ENCODE data around the gene SPEF2. TPM values are rescaled to one million over a fixed set of nuclear protein-coding genes. Genes with fewer than 3 reads are reported as not detected.
"Not testable (repeated sequence)": the region's sequence is repeated elsewhere in the genome, so short reads cannot be mapped to it uniquely, and the experiment has no call there.

Gene SPEF2
- total and polyA plus RNA-seq, 2 donors = 5.5 to 8.6 TPM

DNA sequence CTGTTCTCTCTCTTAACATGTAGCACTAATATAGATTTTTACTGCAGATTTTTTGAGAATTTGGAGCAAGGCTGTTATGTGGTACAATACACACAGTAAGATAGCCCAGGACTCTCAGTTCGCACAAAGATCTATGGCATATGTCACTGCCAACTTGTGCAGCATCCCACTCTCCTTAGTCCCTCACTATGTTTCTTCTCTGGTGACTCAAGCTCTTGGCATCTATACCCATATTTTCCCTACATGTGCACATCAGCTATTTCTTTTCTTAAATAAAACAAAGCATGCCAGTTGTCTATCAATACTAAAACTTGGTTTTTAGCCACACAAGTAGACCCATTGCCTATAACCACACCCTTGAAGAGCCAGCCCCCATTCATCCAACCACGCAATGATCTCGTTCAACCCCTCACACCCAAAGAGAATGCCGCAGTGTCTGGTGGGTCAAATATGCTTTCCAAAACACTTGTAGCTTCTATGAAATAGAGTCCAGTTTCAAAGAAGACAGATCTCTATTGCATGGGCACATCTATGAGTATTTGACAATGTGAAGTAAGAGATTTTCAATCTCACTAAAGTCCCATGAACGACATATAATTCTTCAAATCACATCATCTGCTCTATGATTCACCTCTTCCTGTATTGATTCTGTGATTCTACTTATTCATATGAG is 220.8 kb downstream of the SPEF2 start:
- WGBS = 98% methylated on average over 5 of the region's 5 CpGs
- Histone ChIP-seq H3K27me3 (ENCODE audit: control insufficient read depth in 2 of 2, insufficient read depth in 1 of 2, low read length in 1 of 2) (no peaks in the 10 kb centered on the region), H3K4me3 (ENCODE audit: low read length in 2 of 2) (no peak overlapping the region), H3K27ac (ENCODE audit: low read depth in 1 of 2, low read length in 1 of 2) (no peak overlapping the region), H3K36me3 (ENCODE audit: control insufficient read depth in 2 of 2, insufficient read depth in 2 of 2, low read length in 1 of 2) (no peaks in the 10 kb centered on the region), H3K4me1 (ENCODE audit: control insufficient read depth in 2 of 2, insufficient read depth in 2 of 2, low read length in 2 of 2) (peaks cover 0 to 3% of the 10 kb centered on the region in 2 donors), H3K9me3 (ENCODE audit: control insufficient read depth in 2 of 2, insufficient read depth in 1 of 2, low read length in 1 of 2) (no peaks in the 10 kb centered on the region)
- no peak for DNase-seq (ENCODE audit: low read depth in 6 of 9, low spot score in 9 of 9)

DNA sequence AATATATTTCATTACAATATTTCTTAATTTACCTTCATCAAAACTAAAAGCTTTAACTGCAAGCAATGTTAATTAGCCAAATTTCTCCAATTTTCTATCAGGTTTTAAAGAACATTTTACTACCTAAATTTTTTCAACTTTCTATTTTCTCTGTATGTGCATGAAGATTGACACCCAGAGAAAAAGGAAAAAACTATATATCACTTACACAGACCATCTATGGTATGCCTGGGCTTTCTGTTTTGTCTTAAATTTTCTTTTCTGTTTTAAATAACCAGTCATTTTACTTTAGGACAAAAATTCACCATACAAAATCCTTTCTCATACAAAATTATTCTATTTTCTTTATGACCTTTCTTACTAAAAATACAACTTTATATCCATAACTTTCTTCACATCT is 225.2 kb downstream of the SPEF2 start:
- Histone ChIP-seq H3K27ac (ENCODE audit: low read depth in 1 of 2, low read length in 1 of 2) (no peak overlapping the region), H3K4me3 (ENCODE audit: low read length in 2 of 2) (no peak overlapping the region), H3K9me3 (ENCODE audit: control insufficient read depth in 2 of 2, insufficient read depth in 1 of 2, low read length in 1 of 2) (peaks cover 3 to 22% of the 10 kb centered on the region in 2 donors), H3K36me3 (ENCODE audit: control insufficient read depth in 2 of 2, insufficient read depth in 2 of 2, low read length in 1 of 2) (no peaks in the 10 kb centered on the region), H3K4me1 (ENCODE audit: control insufficient read depth in 2 of 2, insufficient read depth in 2 of 2, low read length in 2 of 2) (no peaks in the 10 kb centered on the region), H3K27me3 (ENCODE audit: control insufficient read depth in 2 of 2, insufficient read depth in 1 of 2, low read length in 1 of 2) (no peaks in the 10 kb centered on the region)
- DNase-seq (ENCODE audit: low read depth in 6 of 9, low spot score in 9 of 9) = no peak

DNA sequence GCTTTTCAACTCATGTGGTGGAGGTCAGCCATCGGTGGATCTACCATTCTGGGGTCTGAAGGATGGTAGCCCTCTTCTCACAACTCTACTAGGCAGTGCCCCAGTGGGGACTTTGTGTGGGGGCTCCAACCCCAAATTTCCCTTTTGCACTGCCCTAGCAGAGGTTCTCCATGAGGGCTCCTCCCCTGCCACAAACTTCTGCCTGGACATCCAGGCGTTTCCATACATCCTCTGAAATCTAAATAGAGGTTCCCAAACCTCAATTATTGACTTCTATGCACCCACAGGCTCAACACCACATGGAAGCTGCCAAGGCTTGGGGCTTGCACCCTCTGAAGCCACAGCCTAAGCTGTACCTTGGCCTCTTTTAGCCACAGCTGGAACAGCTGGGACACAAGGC is 227.8 kb downstream of the SPEF2 start:
- H3K4me1 ChIP-seq (ENCODE audit: control insufficient read depth in 2 of 2, insufficient read depth in 2 of 2, low read length in 2 of 2) = peaks cover 9 to 13% of the 10 kb centered on the region in 2 donors
- H3K9me3 ChIP-seq (ENCODE audit: control insufficient read depth in 2 of 2, insufficient read depth in 1 of 2, low read length in 1 of 2) = peaks cover 3 to 26% of the 10 kb centered on the region in 2 donors
- DNase-seq (ENCODE audit: low read depth in 6 of 9, low spot score in 9 of 9); H3K4me3 ChIP-seq (ENCODE audit: low read length in 2 of 2); H3K27ac ChIP-seq (ENCODE audit: low read depth in 1 of 2, low read length in 1 of 2); H3K36me3 ChIP-seq (ENCODE audit: control insufficient read depth in 2 of 2, insufficient read depth in 2 of 2, low read length in 1 of 2); H3K27me3 ChIP-seq (ENCODE audit: control insufficient read depth in 2 of 2, insufficient read depth in 1 of 2, low read length in 1 of 2): not testable (repeated sequence)
- 96% methylated on average over 2 of the region's 2 CpGs for whole genome bisulfite sequencing

DNA sequence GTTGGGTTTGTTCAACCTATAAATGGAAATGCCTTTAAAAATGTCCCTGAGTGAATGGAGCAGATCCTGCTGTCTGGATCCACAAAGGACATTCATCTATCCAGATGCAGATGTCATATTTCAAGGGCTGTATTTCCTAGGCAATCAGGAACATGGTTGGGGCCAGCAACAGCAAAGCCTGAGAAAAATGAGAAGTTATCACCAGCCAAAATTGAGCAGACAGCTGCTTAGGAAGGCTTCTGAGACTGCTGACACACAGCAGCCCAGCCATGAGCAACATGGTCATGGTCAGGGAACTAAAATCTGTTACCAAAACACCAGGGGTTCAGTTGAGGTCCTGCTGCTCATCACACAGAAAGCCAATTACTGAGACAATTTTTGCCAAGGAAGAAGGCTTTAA is 229.8 kb downstream of the SPEF2 start:
- H3K27ac ChIP-seq (ENCODE audit: low read depth in 1 of 2, low read length in 1 of 2) = no peak overlapping the region
- H3K4me3 ChIP-seq (ENCODE audit: low read length in 2 of 2) = no peak overlapping the region
- H3K9me3 ChIP-seq (ENCODE audit: control insufficient read depth in 2 of 2, insufficient read depth in 1 of 2, low read length in 1 of 2) = peaks cover 3 to 26% of the 10 kb centered on the region in 2 donors
- no peaks in the 10 kb centered on the region for H3K27me3 ChIP-seq (ENCODE audit: control insufficient read depth in 2 of 2, insufficient read depth in 1 of 2, low read length in 1 of 2)
- peaks cover 25 to 32% of the 10 kb centered on the region in 2 donors for H3K4me1 ChIP-seq (ENCODE audit: control insufficient read depth in 2 of 2, insufficient read depth in 2 of 2, low read length in 2 of 2)
- H3K36me3 ChIP-seq (ENCODE audit: control insufficient read depth in 2 of 2, insufficient read depth in 2 of 2, low read length in 1 of 2) = no peaks in the 10 kb centered on the region
- no peak for DNase-seq (ENCODE audit: low read depth in 6 of 9, low spot score in 9 of 9)

DNA sequence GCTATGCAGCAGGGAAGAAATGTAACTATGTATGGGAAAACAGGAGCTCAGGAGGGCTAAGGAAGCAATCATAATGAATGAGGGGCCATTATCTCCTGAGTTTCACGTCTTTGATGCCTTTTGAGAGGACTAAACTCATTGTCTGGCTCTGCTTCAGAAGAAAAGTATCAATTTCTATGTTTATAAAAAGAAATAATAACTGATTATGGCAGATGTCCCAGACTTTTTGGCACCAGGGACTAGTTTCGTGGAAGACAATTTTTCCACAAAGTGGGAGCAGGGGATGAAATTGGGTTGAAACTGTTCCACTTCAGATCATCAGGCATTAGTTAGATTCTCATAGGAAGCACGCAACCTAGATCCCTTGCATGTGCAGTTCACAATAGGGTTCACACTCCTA is 230.3 kb downstream of the SPEF2 start:
- no peak overlapping the region for H3K4me3 ChIP-seq (ENCODE audit: low read length in 2 of 2)
- H3K27ac ChIP-seq (ENCODE audit: low read depth in 1 of 2, low read length in 1 of 2) = no peak overlapping the region
- 93% methylated on average over 3 of the region's 3 CpGs for WGBS

DNA sequence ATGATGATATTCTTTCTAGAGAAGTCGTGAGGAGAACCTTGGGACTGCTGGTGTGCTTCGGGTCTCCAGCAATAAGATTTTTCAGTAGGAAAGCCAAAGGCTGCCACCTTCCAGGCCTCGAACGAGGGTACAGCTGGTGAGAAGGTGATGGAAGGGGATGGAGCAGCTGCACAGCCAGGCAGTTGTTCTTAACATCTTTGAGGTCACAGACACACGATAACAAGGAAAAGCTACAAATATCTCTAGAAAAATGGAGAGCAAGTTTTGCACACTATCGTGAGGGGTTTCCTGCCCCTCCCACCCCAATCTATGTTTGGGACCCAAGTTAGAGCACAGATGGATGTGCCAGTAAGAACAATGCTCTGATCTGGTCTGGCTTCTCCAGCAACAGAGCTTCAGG is 232.2 kb downstream of the SPEF2 start:
- 36% methylated on average over 6 of the region's 6 CpGs for WGBS
- no peaks in the 10 kb centered on the region for H3K27me3 ChIP-seq (ENCODE audit: control insufficient read depth in 2 of 2, insufficient read depth in 1 of 2, low read length in 1 of 2)
- peak overlapping the region; percentile 39 to 43 for H3K27ac ChIP-seq (ENCODE audit: low read depth in 1 of 2, low read length in 1 of 2)
- H3K9me3 ChIP-seq (ENCODE audit: control insufficient read depth in 2 of 2, insufficient read depth in 1 of 2, low read length in 1 of 2) = peaks cover 3 to 26% of the 10 kb centered on the region in 2 donors
- H3K4me1 ChIP-seq (ENCODE audit: control insufficient read depth in 2 of 2, insufficient read depth in 2 of 2, low read length in 2 of 2) = peaks cover 42 to 45% of the 10 kb centered on the region in 2 donors
- no peaks in the 10 kb centered on the region for H3K36me3 ChIP-seq (ENCODE audit: control insufficient read depth in 2 of 2, insufficient read depth in 2 of 2, low read length in 1 of 2)
- no peak overlapping the region for H3K4me3 ChIP-seq (ENCODE audit: low read length in 2 of 2)
- DNase-seq (ENCODE audit: low read depth in 6 of 9, low spot score in 9 of 9) = peak in 3 of 9 donors; percentile 36 to 70 (median 54)

More for the DNA sequence above, 230.3 kb downstream of the SPEF2 start:
- Histone ChIP-seq H3K9me3 (ENCODE audit: control insufficient read depth in 2 of 2, insufficient read depth in 1 of 2, low read length in 1 of 2) (peaks cover 3 to 26% of the 10 kb centered on the region in 2 donors), H3K27me3 (ENCODE audit: control insufficient read depth in 2 of 2, insufficient read depth in 1 of 2, low read length in 1 of 2) (no peaks in the 10 kb centered on the region), H3K4me1 (ENCODE audit: control insufficient read depth in 2 of 2, insufficient read depth in 2 of 2, low read length in 2 of 2) (peaks cover 29 to 34% of the 10 kb centered on the region in 2 donors), H3K36me3 (ENCODE audit: control insufficient read depth in 2 of 2, insufficient read depth in 2 of 2, low read length in 1 of 2) (no peaks in the 10 kb centered on the region)
- DNase-seq (ENCODE audit: low read depth in 6 of 9, low spot score in 9 of 9) = no peak

DNA sequence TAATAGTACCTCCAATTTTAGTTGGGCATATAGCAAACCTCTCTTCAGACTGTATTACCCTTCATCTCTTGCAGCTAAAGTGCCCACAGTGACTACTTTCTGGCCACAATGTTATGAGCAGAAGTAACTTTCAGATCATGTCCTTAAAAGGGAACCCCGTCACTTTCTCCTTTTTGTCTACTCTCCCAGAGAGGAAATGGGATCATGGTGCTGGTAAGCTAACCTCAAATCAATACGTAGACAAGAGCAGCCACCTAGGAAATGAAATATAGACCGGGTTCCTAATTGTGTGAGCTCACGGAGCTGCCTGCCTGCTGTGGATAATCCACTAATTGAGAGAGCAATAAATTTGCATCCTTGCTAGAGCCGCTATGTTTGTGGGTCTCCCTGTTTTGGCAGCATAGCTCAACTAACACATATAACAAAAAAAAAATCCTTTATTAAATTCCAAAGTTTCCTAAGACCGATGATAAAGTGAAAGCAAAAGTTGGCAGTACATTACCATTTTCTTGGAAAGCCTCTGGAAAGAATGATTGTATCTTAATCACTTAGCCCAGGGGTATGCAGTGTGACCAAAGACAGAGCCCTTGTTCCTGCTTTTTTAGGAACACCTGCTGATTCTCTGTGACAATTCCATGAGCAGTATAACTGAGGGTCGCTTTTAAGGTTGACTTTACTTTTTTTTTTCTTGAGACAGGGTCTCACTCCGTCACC is 233.5 kb downstream of the SPEF2 start:
- H3K9me3 ChIP-seq (ENCODE audit: control insufficient read depth in 2 of 2, insufficient read depth in 1 of 2, low read length in 1 of 2) = peaks cover 0 to 15% of the 10 kb centered on the region in 2 donors
- H3K4me1 ChIP-seq (ENCODE audit: control insufficient read depth in 2 of 2, insufficient read depth in 2 of 2, low read length in 2 of 2) = peaks cover 49 to 51% of the 10 kb centered on the region in 2 donors
- H3K4me3 ChIP-seq (ENCODE audit: low read length in 2 of 2) = no peak overlapping the region
- H3K27ac ChIP-seq (ENCODE audit: low read depth in 1 of 2, low read length in 1 of 2) = no peak overlapping the region
- no peaks in the 10 kb centered on the region for H3K27me3 ChIP-seq (ENCODE audit: control insufficient read depth in 2 of 2, insufficient read depth in 1 of 2, low read length in 1 of 2)
- no peaks in the 10 kb centered on the region for H3K36me3 ChIP-seq (ENCODE audit: control insufficient read depth in 2 of 2, insufficient read depth in 2 of 2, low read length in 1 of 2)
- no peak for DNase-seq (ENCODE audit: low read depth in 6 of 9, low spot score in 9 of 9)
- 88% methylated on average over 8 of the region's 8 CpGs for WGBS

DNA sequence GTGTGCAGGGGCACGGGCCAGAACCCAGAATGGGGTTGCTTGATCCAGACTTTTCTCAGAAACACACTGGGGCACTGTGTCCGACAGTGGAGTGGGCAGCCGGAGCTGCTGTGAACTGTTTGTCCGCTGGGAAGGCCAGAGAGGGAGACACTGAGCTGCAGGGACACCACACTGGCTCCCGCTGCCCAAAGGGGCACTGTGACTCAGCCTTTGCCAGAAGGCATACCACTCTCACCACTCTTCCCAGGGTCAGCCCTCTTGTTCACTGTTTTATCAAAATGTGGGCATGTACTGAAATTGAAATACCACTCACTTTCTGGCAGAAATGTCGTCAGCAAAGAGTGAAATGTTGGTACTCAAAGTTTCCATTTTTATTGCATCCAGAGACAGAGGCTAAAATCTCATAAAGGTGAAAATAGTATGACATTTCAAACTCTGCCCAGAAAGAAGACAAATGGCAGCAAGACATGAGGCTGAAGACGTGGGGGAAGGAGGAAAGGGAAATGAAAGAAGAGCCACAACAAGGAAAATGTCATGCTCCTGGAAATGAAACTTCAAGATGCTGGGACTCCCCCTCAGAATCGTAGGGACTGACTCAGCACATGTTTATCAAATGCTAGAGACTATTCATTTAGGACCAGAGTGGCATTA is 234.5 kb downstream of the SPEF2 start:
- Histone ChIP-seq H3K27ac (ENCODE audit: low read depth in 1 of 2, low read length in 1 of 2) (no peak overlapping the region), H3K9me3 (ENCODE audit: control insufficient read depth in 2 of 2, insufficient read depth in 1 of 2, low read length in 1 of 2) (peaks cover 0 to 10% of the 10 kb centered on the region in 2 donors), H3K4me3 (ENCODE audit: low read length in 2 of 2) (no peak overlapping the region), H3K4me1 (ENCODE audit: control insufficient read depth in 2 of 2, insufficient read depth in 2 of 2, low read length in 2 of 2) (peaks cover 52 to 56% of the 10 kb centered on the region in 2 donors), H3K27me3 (ENCODE audit: control insufficient read depth in 2 of 2, insufficient read depth in 1 of 2, low read length in 1 of 2) (no peaks in the 10 kb centered on the region), H3K36me3 (ENCODE audit: control insufficient read depth in 2 of 2, insufficient read depth in 2 of 2, low read length in 1 of 2) (no peaks in the 10 kb centered on the region)
- WGBS = 76% methylated on average over 8 of the region's 8 CpGs
- DNase-seq (ENCODE audit: low read depth in 6 of 9, low spot score in 9 of 9) = peak in 3 of 9 donors; percentile 34 to 69 (median 38)

DNA sequence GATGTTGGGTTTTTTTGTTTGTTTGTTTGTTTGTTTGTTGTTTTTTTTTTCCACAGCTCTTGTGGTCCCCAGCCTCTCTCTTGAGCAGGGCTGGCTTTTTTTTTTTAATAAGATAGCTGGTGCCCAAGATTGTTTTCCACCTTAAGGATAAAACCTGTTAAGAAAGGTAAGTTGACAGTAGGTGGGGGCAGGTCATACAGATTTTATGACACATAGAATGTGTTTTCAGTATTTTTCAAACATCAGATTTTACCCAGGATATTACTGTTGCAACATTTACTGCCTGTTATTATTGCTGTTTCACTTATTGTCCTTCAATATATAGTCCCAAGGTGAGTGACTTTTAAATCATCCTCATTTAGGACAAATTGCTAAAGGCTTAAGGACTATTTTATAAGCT is 235.1 kb downstream of the SPEF2 start:
- peaks cover 0 to 5% of the 10 kb centered on the region in 2 donors for H3K9me3 ChIP-seq (ENCODE audit: control insufficient read depth in 2 of 2, insufficient read depth in 1 of 2, low read length in 1 of 2)
- no peak overlapping the region for H3K4me3 ChIP-seq (ENCODE audit: low read length in 2 of 2)
- DNase-seq (ENCODE audit: low read depth in 6 of 9, low spot score in 9 of 9) = no peak
- H3K27me3 ChIP-seq (ENCODE audit: control insufficient read depth in 2 of 2, insufficient read depth in 1 of 2, low read length in 1 of 2) = no peaks in the 10 kb centered on the region
- H3K4me1 ChIP-seq (ENCODE audit: control insufficient read depth in 2 of 2, insufficient read depth in 2 of 2, low read length in 2 of 2) = peaks cover 52 to 56% of the 10 kb centered on the region in 2 donors
- no peaks in the 10 kb centered on the region for H3K36me3 ChIP-seq (ENCODE audit: control insufficient read depth in 2 of 2, insufficient read depth in 2 of 2, low read length in 1 of 2)
- no peak overlapping the region for H3K27ac ChIP-seq (ENCODE audit: low read depth in 1 of 2, low read length in 1 of 2)

Data from thymus (tissue), 11 donors.